HepG2 (cell line): ENCODE results near the gene NFE2L3. TPM values are rescaled to one million over a fixed set of nuclear protein-coding genes. Genes with fewer than 3 reads are reported as not detected.
A peak's percentile ranks its signal among the peaks of the same experiment; 100 is the strongest.

ENCODE experiments used
- HINFP ChIP-seq: sonication (generic); formaldehyde crosslinking; IDR thresholded peaks from 2 replicates; pipeline ENCODE4 v1.4.0; 2020; ENCODE audit warnings: low read depth, mild to moderate bottlenecking, missing genetic modification reagents
- HOXA3 ChIP-seq: sonication (generic); formaldehyde crosslinking; IDR thresholded peaks from 2 replicates; pipeline ENCODE4 v1.5.0; 2020; ENCODE audit warnings: missing genetic modification reagents
- NFKB2 ChIP-seq: sonication (generic); formaldehyde crosslinking; IDR thresholded peaks from 2 replicates; pipeline ENCODE4 v1.4.0; 2020; ENCODE audit warnings: missing genetic modification reagents, borderline replicate concordance
- POLR2AphosphoS2 ChIP-seq: IDR thresholded peaks from 2 replicates; pipeline ENCODE4 v1.6.1; 2011; ENCODE audit warnings: low read depth, low read length, improper control_type of control experiment
- POLR2G ChIP-seq: fragments of 200-400 bp; formaldehyde crosslinking; IDR thresholded peaks from 2 replicates; pipeline ENCODE4 v1.6.1; 2018; ENCODE audit warnings: mild to moderate bottlenecking, low read depth, low read length, moderate library complexity
- RFXAP ChIP-seq: sonication (generic); formaldehyde crosslinking; IDR thresholded peaks from 2 replicates; pipeline ENCODE4 v1.4.0; 2020; ENCODE audit warnings: missing genetic modification reagents, borderline replicate concordance
- SSRP1 ChIP-seq: IDR thresholded peaks from 2 replicates; pipeline ENCODE4 v1.6.1; 2016; ENCODE audit warnings: control low read depth
- TEF ChIP-seq: sonication (generic); formaldehyde crosslinking; IDR thresholded peaks from 2 replicates; pipeline ENCODE4 v1.5.0; 2020; ENCODE audit warnings: missing genetic modification reagents
- YY1 ChIP-seq: IDR thresholded peaks from 2 replicates; pipeline ENCODE4 v1.6.1; 2011; ENCODE audit warnings: low read length, low read depth, moderate library complexity, mild to moderate bottlenecking; ENCODE audit not compliant: insufficient read depth, insufficient replicate concordance
- ZNF12 ChIP-seq: sonication (generic); formaldehyde crosslinking; IDR thresholded peaks from 2 replicates; pipeline ENCODE4 v1.5.0; 2020; ENCODE audit warnings: missing genetic modification reagents
- ZNF142 ChIP-seq: sonication (generic); formaldehyde crosslinking; IDR thresholded peaks from 2 replicates; pipeline ENCODE4 v1.4.0; 2020; ENCODE audit warnings: missing genetic modification reagents
- ZNF557 ChIP-seq: sonication (generic); formaldehyde crosslinking; IDR thresholded peaks from 2 replicates; pipeline ENCODE4 v1.4.0; 2020; ENCODE audit warnings: missing genetic modification reagents
- ZNF574 ChIP-seq: sonication (generic); formaldehyde crosslinking; IDR thresholded peaks from 2 replicates; pipeline ENCODE4 v1.4.0; 2020; ENCODE audit warnings: missing genetic modification reagents
- ZSCAN22 ChIP-seq: sonication (generic); formaldehyde crosslinking; IDR thresholded peaks from 2 replicates; pipeline ENCODE4 v1.4.0; 2020; ENCODE audit warnings: mild to moderate bottlenecking, missing genetic modification reagents
- polyA plus RNA-seq, 8 experiments: library from polyadenylated mRNA; depleted of rRNA in 3 of 8; stranded (reverse) in 7 of 8; unstranded in 1 of 8; fragments of >200 nt; fragmentation: Illumina TruSeq in 4 of 8; extraction: Trizol in 4 of 8; gene quantifications; 2 replicates each; pipeline versions ENCODE4 v1.2.1 to v1.2.3, GENCODE V29; 2011 to 2016; ENCODE audit warnings: low read depth in 4 of 8, missing spikeins in 1 of 8, mixed read lengths in 1 of 8; ENCODE audit not compliant: insufficient read depth in 1 of 8
- total RNA-seq, 5 experiments: library from RNA; depleted of rRNA; stranded (reverse); fragments of >200 nt; fragmentation: Illumina TruSeq; extraction: Trizol; gene quantifications; 2 replicates each; pipeline ENCODE4 v1.2.3, GENCODE V29; 2016; ENCODE audit warnings: low read depth in 1 of 5

Gene NFE2L3
- total and polyA plus RNA-seq, 2 of the 13 experiments (the other 11 are each of a cell fraction or from before 2014, with no cell fraction given), result 11.4 to 19.4 TPM

- no peak for TF ChIP-seq RFXAP
- TF ChIP-seq ZNF574 (CRISPR knock-in tag), result 0 out of 2 replicates have a peak, but pooled peaks have one; percentile 3
- TF ChIP-seq ZNF12, result no peak
- no peak for TF ChIP-seq HOXA3 (CRISPR knock-in tag)
- TF ChIP-seq ZNF557 (CRISPR knock-in tag), result no peak
- no peak for TF ChIP-seq HINFP
- peak; percentile 75; the same call in 1 of the 2 replicates for TF ChIP-seq SSRP1 (CRISPR knock-in tag)
- peak; percentile 53 for TF ChIP-seq POLR2G
- TF ChIP-seq NFKB2 (CRISPR knock-in tag), result no peak
- TF ChIP-seq YY1, result no peak
- TF ChIP-seq ZNF142 (CRISPR knock-in tag), result 0 out of 2 replicates have a peak, but pooled peaks have one; percentile 34
- TF ChIP-seq ZSCAN22 (CRISPR knock-in tag), result no peak
- TF ChIP-seq TEF (CRISPR knock-in tag), result no peak
- peak; percentile 74 for TF ChIP-seq POLR2AphosphoS2
These were observed 30.3 kb downstream of the NFE2L3 start (continued) for GRCh38 chr7:26182283-26182682.
